GM18520 (cell line): ENCODE data around the gene ADGRF5.
"Not testable (repeated sequence)": the region's sequence is repeated elsewhere in the genome, so short reads cannot be mapped to it uniquely, and the experiment has no call there.

Experiments
- ATAC-seq: cut with Tn5 transposase; IDR thresholded peaks from one replicate; pipeline ENCODE4 v1.9.1; 2021; ENCODE audit not compliant: unreplicated experiment

ADGRF5 gene

GRCh38 chr6:46834257-46834916, 87.4 kb downstream of the ADGRF5 start:
- ATAC-seq, result not testable (repeated sequence)

GRCh38 chr6:46832816-46833215, 88.9 kb downstream of the ADGRF5 start:
- no peak for ATAC-seq

- no peak for ATAC-seq
Observed at GRCh38 chr6:46828939-46829338, 92.8 kb downstream of the ADGRF5 start.

- ATAC-seq, result no peak
Observed at GRCh38 chr6:46821458-46821881, 100.3 kb downstream of the ADGRF5 start.

- ATAC-seq, result no peak
Observed at GRCh38 chr6:46819561-46819960, 102.2 kb downstream of the ADGRF5 start.

GRCh38 chr6:46816626-46817025, 105.1 kb downstream of the ADGRF5 start:
- ATAC-seq, result no peak

- no peak for ATAC-seq
Observed at GRCh38 chr6:46815130-46815529, 106.6 kb downstream of the ADGRF5 start.

- no peak for ATAC-seq
Observed at GRCh38 chr6:46808806-46809205, 112.9 kb downstream of the ADGRF5 start.
